Activated naive CD8-positive, alpha-beta T cell treated with anti-CD3 and anti-CD28 coated beads for 36 hours (primary cell): Measurements from ENCODE around the gene AASDH. TPM values are rescaled to one million over a fixed set of nuclear protein-coding genes. Genes with fewer than 3 reads are reported as not detected.

Experiments
- DNase-seq: peaks from one replicate; pipeline ENCODE4 v3.0.0; 2021
- H3K27ac Mint-ChIP-seq: one replicate; pipeline ENCODE4 v1.8.0; 2022; ENCODE audit warnings: mild to moderate bottlenecking, moderate library complexity, mixed read lengths
- H3K27me3 Mint-ChIP-seq: one replicate; pipeline ENCODE4 v1.8.0; 2022; ENCODE audit warnings: mild to moderate bottlenecking, mixed read lengths
- H3K36me3 Mint-ChIP-seq: one replicate; pipeline ENCODE4 v1.8.0; 2021; ENCODE audit warnings: mild to moderate bottlenecking, mixed read lengths
- H3K4me1 Mint-ChIP-seq: one replicate; pipeline ENCODE4 v1.8.0; 2021; ENCODE audit warnings: mixed read lengths
- H3K4me3 Mint-ChIP-seq: one replicate; pipeline ENCODE4 v1.8.0; 2022; ENCODE audit warnings: mild to moderate bottlenecking, moderate library complexity, mixed read lengths
- H3K9me3 Mint-ChIP-seq: one replicate; pipeline ENCODE4 v1.8.0; 2022; ENCODE audit warnings: mixed read lengths
- total RNA-seq, 2 experiments: library from RNA; stranded (reverse); gene quantifications; one replicate each; pipeline ENCODE4 v1.2.3, GENCODE V29; 2021

AASDH gene
- total RNA-seq, 2 experiments from 2014 or later, result 9.7 to 11.4 TPM

DNA sequence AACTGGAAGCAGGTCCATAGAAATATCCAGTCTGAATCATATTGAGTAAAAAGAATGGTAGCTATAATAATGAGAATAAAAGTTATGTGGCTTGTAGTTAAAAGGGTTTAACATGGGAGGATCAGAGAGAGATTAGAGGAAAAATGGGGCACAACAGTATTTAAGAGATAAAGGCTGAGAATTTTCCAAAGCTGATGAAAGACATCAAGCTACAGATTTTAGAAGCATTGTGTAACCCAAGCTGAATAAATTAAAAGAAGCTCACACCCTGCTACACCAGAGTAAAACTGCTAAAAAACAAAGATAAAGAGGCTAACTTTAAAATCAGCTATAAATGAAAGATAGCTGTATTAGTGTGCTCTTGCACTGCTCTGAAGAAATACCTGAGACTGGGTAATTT lies 94.2 kb downstream of the AASDH start:
- no peak overlapping the region for H3K4me3 Mint-ChIP-seq
- no peak overlapping the region for H3K27ac Mint-ChIP-seq

DNA sequence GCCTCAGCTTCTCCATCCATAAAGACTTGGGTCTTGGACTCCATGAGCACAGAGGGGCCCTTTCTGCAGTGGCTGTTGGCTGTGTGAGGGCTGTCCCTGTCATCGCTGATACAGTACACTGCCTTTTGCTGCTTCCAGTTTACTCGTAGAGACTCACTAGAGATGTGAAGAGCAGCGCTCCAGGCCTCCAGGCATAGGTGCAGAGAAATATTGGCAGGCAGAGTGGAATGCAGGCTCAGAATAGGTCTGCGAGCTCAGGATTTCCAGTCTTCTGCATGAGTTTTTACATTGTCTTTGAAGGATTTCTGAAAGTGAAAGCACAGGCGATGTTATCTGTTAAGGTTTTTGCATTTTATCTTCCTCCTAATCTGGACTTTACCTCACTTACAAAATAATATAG lies 97.4 kb downstream of the AASDH start:
- no peaks in the 10 kb centered on the region for H3K27me3 Mint-ChIP-seq
- H3K9me3 Mint-ChIP-seq, result peaks cover 5% of the 10 kb centered on the region
- H3K36me3 Mint-ChIP-seq, result no peaks in the 10 kb centered on the region
- no peak overlapping the region for H3K4me3 Mint-ChIP-seq
- no peak for DNase-seq
- H3K4me1 Mint-ChIP-seq, result peaks cover 7% of the 10 kb centered on the region
- no peak overlapping the region for H3K27ac Mint-ChIP-seq

More for the DNA sequence above, 94.2 kb downstream of the AASDH start:
- DNase-seq, result no peak
- Mint-ChIP-seq H3K27me3 (no peaks in the 10 kb centered on the region), H3K4me1 (peaks cover 7% of the 10 kb centered on the region), H3K9me3 (peaks cover 5% of the 10 kb centered on the region), H3K36me3 (no peaks in the 10 kb centered on the region)

DNA sequence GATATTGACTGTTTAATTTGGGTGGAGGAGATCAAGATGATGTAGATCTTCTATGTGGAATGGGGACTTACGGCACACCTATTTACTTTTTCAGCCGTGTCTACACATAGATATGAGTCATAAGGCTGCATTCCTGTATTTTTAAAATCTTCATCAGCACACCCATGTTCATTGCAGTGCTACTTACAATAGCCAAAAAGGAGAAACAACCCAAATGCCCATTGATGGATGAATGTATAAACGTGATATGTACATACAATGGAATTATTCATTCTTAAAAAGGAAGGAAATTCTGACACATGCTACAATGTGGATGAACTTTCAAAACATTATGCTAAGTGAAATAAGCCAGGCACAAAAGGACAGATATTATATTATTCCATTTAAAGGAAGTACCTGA lies 98.6 kb downstream of the AASDH start:
- H3K4me3 Mint-ChIP-seq, result no peak overlapping the region
- DNase-seq, result no peak
- H3K4me1 Mint-ChIP-seq, result peaks cover 7% of the 10 kb centered on the region
- no peaks in the 10 kb centered on the region for H3K27me3 Mint-ChIP-seq
- no peaks in the 10 kb centered on the region for H3K36me3 Mint-ChIP-seq
- no peak overlapping the region for H3K27ac Mint-ChIP-seq
- H3K9me3 Mint-ChIP-seq, result peaks cover 7% of the 10 kb centered on the region

Other genes with a start within 250 kb of the AASDH start
- gene PPAT, start 48.1 kb upstream of the AASDH start, total RNA-seq, result 10 to 100 TPM; 68.9 to 69.0 TPM
- gene PAICS, start 48.8 kb upstream of the AASDH start, total RNA-seq, result 100 to 1,000 TPM; 472 TPM
- 100 to 1,000 TPM; 209 to 211 TPM for gene SRP72, start 80.1 kb upstream of the AASDH start, total RNA-seq
- under 1 TPM; 0.45 to 0.46 TPM for gene ARL9, start 118.3 kb upstream of the AASDH start, total RNA-seq